GM18868 (cell line): ENCODE measurements around the gene RAX.

ENCODE experiments used
- ATAC-seq: cut with Tn5 transposase; IDR thresholded peaks from one replicate; pipeline ENCODE4 v1.9.1; 2021; ENCODE audit warnings: mild to moderate bottlenecking, moderate library complexity; ENCODE audit not compliant: unreplicated experiment

The RAX gene

DNA sequence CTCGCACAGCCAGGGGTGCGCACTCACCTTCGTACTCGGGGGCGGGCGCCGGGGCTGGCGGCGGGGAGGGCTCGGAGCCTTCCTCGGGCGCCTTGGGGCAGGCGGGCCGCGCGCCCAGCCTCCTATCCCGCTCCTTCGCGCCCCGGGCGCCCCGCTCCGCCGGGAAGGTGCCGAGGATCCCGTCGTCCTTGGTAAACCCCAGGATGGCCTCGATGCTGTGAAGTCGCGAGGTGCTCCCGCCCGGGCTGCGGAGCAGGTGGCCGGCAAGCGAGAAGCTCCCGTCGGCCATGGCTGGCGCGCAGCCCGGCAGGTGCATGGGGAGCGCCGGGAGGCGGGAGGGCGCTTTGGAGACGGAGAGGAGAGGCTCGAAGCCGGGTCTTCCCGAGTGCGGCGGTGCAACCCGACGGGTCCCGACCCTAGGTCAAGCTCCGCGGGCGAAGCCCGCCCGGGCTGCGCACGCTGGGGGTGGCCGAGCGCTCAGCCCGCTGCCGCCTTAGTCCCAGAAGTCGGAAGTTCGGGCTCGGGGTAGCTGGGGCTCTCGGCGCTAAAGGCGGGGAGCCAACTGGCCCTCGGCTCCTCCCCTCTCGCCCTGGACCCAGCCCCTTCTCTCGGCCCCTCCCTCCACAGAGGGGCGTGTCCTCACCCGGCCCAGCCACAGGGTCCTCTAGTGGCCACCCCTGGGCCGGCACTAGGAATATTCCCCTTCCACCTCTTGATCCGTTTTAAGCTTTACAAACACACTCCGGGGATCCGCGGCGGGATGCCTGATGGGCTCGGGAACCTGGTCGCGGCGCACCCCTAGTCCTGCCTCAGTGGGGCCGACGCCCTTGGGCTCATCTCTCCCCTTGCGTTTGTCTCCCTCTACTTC, at the start of gene RAX:
Gene RAX, minus strand, starts transcription at position 564 of the 868 bp plus-strand sequence. Its CDS starts 248 bp downstream, at position 316.
- ATAC-seq, result peak; percentile 53

DNA sequence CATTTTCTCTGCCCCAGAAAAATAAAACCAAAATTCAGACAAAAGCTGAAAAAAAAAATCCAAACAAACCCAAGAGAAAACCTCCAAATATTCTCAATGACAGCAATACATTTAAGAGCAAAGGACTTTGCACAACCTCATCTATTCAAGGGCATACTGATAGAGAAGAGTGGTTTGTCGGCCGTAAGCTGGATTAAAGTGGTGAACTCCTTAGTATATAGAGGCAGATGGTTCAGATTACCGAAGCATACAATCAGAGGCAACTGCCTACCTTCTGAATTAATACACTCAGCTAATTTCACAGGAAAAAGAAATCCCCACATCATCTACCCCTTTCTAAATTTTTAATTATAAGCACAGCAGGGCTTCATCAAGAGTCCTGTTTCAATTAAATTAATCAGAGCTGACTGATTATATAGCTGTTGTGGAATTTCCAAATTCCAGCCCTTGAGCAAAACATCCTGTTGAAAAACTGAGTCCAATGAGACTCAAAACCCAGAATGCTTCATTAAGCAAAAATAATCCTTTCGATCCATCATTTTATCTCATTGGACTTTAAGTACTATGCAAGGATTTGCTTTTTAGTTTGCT, 45.3 kb upstream of the RAX start, which contains the start of gene CPLX4:
Gene CPLX4, minus strand, starts transcription at position 190 of the 591 bp plus-strand sequence. Its CDS starts 187 bp downstream, at position 3.
- no peak for ATAC-seq

DNA sequence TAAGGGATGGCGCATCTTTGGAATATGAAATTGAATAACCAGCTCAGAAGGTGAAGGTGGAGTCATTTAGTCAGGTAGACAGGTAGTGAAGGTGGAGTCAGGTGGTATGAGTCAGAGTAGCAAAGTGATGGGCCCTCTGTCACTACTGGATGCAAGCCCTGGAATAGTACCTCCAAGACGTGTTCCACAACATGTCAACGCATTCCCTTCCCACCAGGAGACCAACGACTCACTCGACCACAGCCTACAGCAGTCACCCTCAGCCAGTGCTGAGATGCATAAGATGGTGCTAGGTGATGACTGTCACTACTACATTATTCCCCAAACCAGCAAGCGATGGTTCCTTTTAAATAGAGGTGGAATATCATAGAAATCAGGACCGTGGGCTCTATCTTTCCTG, 38.4 kb upstream of the RAX start:
- ATAC-seq, result no peak

DNA sequence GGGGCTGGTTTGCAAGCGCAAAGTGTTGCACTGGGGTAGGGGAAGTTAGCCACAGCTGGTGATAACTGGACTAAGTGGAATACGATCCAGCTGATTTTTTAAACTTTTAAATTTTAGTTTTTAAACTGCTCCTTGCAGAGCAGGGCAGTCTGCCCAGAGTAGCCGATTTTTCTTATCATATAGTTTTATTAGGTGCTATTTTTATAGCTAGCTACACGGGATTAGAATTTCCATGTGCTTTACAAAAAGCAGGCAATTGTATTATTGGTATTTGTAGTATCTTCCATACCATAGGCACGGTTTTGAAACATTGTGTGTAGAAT, 35.6 kb upstream of the RAX start:
- ATAC-seq, result no peak

DNA sequence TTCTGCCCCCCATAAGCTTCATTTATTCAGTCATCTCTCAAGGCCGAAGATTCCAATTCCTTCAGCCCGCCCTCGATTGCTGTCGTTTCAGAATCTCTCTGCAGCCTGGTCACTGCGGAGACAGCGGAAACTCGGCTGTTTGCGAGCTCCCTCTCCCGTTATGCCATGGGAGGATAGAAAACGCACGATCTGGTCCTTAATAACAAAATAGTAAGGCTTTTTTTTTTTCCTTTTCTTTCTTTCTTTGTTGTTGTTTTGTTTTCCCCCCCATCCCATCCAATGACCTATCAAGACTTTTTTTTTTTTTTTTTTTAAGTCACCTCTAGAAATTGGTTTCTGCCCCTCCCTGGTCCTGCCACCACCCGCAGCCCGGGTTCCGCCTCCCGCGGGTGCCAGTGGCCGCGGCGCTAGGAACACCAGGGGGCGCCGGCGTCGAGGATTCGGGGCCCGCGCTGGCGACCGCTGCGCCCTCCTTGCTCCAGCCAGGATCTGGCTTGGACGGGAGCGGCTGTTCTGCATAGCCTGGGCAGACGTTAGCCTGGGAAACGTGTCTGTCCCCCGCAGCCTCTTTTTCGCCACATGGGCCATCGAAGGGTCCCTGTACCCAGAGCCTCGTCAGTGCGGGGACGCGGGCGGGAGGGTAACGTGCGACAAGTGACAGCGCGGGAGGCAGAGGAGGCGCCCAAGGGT, 35.1 kb upstream of the RAX start:
- ATAC-seq, result peak; percentile 85

DNA sequence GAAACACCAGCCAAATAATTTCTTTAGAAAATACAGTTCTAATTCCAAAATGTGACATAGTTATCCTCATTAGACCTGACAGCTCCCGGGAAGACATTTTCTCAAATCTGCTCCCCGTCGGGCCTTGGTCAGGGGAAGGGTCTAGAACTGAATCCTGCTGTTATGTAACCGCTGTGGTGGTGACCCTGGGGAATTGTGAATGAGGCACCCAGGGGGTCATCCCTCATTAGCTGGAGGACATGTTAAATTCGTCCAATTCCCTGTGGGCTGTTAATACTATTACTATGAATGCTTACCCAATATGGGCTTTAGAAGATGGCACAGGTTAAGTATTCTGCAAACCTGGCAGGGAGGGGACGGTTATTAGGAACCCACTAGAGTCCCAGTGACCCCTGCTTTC, 33.4 kb upstream of the RAX start:
- no peak for ATAC-seq

DNA sequence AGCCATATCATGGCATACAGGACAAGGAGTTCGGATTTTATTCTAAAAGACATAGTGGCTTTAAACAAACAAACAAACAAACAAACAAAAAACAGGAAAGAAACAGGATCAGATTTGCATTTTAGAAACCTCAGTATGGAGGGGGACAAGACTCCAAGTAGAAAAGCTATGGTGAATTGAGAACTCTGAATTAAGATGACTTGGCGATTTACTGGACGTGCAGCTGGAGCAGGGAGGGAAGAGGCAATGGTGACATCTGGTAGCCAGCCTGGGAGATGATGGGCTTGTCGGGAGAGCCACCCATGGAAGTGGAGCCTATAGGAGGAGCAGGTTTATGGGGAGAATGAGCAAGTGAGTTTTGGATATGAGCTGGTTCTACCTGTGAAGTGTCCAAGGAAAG, 32.0 kb upstream of the RAX start:
- no peak for ATAC-seq

DNA sequence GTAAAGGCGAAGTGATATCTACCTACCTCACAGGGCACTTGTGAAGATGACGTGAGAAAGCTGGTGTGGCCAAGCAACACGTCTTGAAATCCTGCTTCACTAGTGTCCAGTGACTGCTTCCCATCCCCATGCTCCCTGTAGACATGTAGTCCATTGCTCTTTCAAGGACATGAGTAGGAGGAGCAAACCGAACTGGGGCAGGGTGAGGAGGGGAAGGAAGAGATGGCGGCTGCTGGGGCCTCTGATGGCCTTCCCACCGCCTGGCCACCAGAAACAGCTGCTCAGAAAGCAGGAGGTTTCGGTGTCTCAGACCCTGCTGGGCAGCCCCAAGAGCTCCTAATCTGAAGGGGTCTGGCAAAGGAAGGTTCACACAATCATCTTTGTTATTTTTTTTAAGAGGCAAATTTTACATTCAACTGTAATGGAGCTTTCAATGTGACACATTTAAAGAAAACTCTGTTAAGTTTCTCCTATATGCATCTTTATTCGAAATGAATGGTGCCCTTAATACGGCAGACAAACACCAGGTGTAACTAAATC, 30.5 kb upstream of the RAX start:
- no peak for ATAC-seq

DNA sequence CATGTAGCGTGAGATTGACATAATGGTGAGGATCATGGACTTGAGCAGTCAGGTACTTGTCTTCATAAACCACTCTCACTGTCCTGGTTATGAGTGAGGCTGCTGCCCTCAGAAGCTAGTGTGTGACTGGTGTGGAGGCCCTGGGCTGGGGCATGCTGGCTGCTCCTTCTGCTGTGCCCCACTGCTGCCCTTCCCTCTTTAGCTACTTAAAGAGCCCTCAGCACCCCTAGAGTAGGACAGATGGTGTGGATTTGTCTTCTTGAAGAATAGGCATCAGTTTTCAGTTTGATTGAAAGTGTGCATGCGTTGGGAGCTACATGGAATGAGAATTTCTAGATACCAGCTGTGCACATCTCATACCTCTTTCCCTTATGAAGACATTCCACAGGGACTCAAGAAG, 29.8 kb upstream of the RAX start:
- no peak for ATAC-seq

DNA sequence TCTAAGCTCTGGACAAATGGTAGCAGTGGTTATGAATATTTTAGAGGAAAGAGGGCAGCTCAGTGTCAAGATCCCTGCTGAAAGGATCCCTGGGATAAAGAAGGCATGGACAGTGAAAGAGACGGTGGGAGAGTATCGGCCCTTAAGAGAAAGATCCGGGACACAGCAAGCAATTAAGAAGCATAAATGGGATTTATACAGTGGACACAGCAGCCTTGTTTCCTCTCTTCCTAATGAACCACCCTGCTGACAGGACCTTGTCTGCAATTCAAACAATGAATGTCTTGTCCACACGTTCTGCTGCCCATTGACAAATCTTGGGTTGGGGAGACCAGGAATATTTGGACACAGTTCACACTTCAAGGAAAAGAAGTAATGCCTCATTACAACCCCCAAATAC, 28.7 kb upstream of the RAX start:
- ATAC-seq, result no peak

DNA sequence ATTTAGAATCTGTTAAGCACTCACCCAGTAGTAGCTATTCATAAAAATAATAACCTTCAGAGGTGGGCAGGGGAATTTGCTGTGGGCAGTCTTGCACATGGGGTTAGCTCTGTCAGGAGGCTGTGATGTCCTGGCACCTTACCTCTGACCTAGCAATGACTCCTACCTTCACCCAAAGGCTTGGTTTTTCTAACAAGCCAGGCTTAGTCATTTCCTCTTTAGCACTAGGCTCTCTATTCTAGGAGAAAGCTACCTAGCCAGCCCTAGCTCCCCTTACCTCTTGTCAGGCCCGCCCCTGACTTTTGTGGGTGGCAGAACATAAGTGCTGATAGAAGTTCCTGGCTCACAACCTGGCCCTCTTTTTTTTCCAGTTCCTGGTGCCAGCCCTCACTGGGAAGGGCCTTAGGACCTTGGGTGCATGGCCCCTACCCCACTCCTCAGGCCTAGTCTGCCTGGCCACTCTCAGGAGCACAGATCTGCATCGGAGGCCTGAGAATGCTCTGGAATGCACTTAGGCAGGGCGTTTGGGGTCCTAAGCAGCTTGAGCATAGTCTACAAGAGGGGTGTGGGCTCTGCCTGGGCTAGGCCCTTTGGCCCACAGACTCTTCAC, 27.5 kb upstream of the RAX start:
- ATAC-seq, result no peak

DNA sequence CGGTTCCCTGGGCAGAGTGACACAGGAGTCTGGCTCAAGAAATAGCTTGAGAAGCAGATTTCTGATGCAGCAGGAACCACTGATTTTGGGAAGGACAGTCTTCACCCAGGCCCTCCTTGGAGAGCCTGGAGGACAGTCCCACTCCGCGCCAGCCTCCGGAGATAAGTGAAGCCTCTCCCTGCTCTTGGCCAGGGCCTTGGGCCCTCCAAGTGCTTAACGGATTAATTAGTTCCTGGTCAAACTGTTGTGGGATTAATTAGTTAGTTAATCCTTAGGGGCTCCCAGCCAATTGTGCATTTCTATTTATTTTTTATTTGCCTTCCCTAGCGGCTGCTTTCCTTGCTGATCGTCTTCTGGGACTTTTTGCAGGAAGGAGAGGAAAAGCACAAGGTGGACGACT, 25.6 kb upstream of the RAX start:
- ATAC-seq, result no peak

DNA sequence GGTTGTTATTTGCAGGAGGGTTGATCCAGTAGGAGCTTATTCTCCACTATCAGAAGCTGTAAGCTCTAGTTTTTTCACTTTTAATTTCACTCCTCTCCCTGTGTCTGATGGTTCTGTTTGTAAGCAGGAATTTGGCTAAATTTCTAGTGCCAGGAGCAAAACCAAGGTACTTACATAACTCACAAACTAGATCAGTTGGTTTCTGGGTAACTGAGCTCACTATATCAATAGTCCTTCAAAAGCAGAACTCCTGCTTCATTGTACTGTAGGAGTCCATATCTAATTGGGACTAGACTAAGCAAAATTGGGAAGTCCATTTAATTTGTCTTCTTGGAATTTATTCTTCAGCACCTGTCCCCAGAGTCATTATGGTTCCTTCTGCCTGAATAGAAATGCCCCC, 20.1 kb upstream of the RAX start:
- ATAC-seq, result no peak

DNA sequence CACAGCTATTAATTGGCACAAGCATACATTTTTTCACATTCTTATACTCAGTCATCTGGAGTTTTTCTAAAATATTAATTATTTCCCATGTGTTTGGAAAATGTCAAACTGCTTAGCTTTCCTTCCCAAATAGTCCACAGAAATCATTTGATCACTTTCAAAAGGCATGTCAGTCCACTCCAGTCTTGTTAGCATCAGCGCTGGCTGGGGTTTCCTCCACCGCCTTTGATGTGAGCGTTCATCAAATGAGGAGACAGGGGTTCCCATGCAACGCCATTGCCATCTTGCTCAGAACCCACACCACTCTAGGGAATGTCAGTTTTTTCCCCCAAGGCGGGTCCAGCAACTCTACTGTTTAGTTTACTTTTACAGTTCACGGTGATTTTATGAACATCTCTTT, 13.1 kb upstream of the RAX start:
- ATAC-seq, result no peak

DNA sequence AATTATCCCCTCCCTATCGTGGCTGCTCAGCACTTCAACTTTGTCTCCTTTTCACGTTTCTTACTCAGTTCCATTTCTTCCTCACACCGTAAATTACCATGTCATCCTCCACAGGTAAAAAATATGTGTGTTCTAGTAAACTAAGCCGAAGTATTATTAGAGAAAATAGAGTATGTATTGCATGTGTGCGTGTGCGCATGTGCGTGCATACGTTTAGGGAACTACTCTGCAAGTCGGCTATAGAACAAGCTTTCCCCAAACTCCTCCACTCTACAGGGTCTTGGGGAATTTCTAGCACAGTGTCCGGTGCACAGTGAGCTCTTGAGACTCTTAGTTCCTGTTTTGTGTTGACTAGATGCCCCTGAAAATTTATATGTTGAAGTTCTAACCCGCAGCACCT, 9.1 kb upstream of the RAX start:
- no peak for ATAC-seq

DNA sequence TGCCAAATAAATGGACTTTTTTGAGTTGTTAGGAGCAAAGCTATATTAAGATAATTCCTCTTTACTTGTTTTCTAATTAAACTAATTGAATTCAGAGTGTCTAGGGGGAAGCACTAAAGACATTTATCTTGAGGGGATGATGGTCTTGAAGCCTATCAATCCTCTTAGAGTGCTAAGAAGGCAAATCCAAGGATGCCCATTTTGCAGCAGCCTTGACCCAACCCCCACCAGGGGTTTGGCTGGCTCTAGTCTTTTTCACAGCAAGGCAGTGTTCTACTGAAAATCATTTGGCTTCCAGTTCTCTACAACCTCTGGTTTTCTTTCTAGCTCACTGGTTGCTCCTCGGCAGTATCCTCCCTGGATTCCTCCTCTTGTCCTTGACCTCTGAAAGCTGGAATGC, 6.5 kb upstream of the RAX start:
- no peak for ATAC-seq

DNA sequence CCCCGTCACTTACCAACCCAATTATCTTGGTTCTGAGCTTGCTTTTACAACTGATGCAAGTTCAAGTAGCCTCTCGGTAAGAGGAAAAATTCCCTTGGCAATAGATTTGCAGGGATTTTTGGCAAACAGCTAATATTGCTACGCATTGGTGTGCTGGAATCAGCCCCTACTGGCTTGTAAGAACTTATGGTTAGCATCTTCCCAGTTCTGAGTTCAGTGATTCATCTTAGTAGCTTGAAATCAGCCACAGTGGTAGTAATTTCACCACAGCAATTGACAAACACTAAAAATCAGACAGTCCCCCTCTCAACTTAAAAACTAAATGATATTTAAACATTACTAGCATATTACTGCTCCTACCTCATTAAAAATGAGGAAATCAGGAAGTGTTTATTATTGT, 5.9 kb upstream of the RAX start:
- ATAC-seq, result no peak

DNA sequence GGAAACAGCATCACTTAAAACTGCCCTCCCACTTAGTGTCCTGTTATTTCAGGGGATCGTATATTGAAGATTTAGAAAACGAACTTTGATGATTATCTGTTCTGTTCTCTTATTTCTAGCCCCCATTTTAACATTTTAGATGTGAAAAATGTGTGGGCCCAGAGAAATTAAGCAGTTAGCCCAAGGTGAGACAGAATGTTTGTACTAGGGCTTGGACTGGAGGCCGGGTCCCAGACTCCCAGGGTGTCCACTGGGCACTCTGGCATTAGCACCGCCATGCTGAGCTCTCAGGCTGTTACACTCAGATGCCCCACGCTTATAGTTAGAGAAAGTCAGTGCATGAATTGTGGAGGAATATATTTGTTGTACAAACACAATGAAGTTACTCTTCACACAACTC, 5.5 kb upstream of the RAX start:
- no peak for ATAC-seq

DNA sequence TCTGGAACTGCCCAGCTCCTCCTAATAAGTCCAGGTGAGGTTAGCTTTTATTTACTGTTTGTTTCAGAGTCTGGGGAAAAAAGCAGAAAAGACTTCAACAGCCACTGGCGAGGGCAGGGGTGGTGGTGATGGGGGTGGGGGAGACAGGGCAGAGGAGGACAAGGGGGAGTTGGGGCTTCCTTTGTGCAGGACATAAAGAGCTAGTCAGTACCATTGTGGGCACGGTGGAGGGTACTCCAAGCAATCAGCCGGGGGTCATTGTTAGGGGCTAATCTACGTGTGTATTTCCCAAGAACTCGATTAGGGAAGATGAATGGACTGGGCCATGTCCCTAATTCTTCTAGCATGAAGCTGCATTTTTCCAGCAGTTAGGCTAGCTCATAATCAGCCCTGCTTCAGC, 2.8 kb upstream of the RAX start:
- ATAC-seq, result no peak

DNA sequence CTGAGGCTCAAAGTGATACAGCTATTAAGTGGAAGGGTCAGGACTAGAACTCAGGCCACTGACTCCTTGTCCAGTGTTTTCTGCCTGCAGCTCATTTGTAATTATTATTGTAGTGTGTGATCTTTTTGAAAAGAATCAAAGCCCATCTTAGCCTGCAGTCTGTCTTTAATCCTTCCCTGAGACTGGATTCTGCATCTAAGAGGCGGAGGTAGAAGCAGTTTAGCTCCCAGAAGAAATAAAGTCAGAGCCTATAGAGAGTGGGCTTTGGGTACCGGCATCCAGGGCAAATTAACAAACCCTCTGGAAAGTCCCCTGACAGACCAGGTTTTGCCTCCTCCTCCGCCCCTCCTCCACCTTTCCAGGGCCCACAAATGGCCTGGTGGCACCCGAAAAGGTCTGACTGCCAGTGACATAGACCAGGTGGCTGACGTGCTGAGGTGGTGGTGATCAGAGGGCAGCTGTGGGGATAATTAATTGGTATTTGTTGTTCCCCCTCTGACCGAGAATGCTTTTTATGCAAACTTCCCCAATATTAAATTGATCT, 2.2 kb upstream of the RAX start:
- no peak for ATAC-seq

DNA sequence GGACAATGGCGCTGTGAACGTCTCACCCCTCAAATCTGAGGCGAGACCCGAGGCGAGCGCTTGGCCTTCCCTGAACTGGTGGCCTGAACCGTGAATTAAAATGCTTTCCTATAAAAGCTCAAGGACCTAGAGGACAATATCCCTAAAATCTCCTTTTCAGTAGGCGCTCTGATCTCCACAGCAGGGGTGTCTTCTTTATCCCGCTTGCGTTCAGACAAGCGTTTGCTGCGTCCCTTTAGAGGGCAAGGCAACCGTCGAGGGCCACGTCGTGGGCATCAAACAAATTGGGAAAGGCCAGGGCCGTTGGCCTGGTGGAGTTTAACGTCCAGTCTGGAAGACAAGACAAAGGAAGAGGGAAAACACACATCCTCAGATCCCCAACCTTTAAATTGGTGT, 1.3 kb upstream of the RAX start:
- ATAC-seq, result no peak
